ENCODE measurements around the gene DENND5A. TPM values are rescaled to one million over a fixed set of nuclear protein-coding genes. Genes with fewer than 3 reads are reported as not detected.

The DENND5A gene
- total RNA-seq, 4 donors from 2014 or later = 13.8 to 56.3 (median 23.4) TPM

DNA sequence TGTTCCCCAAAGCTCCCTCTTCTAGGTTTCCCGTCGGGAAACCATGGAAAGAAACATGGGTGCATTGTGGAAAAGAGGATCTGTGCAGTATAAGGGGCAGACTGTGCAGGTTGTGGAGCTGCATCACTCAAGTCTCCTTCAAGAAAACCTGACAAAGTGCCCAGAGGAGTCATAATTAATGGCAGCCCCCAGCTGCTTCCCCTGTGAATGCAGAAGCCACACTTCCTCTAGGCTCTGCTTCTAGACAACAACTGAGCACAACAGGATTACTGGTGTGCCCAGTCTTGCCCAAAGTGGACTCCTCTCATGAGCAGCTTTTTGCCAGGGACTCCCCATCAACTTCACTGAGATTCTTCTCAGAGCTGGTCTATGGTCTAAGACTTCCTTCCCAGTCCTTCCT, 131.2 kb downstream of the DENND5A start:
- Histone ChIP-seq H3K9me3 (no peaks in the 10 kb centered on the region), H3K36me3 (peaks cover 0 to 5% (median 0%) of the 10 kb centered on the region in 3 donors), H3K27ac (no peak overlapping the region), H3K4me1 (peaks cover 0 to 22% (median 18%) of the 10 kb centered on the region in 3 donors), H3K27me3 (no peaks in the 10 kb centered on the region), H3K4me3 (no peak overlapping the region)
- 92 to 95% methylated on average over 2 of the region's 2 CpGs for WGBS, 2 donors
- intact Hi-C loops (cut with DNase I) = no loop called here
- no peak for DNase-seq
- TF ChIP-seq CTCF (IDR thresholded peaks at IDR 0.05) (no peak), POLR2A (IDR thresholded peaks at IDR 0.05) (no peak)

GRCh38 chr11:9132203-9132878, 132.8 kb downstream of the DENND5A start:
- no peaks in the 10 kb centered on the region for H3K27me3 ChIP-seq
- intact Hi-C loops (cut with DNase I) = no loop called here
- H3K4me1 ChIP-seq = peaks cover 0 to 6% (median 2%) of the 10 kb centered on the region in 3 donors
- no peak for DNase-seq
- no peaks in the 10 kb centered on the region for H3K9me3 ChIP-seq
- H3K4me3 ChIP-seq = no peak overlapping the region
- H3K27ac ChIP-seq = no peak overlapping the region
- TF ChIP-seq CTCF (IDR thresholded peaks at IDR 0.05) (no peak), POLR2A (IDR thresholded peaks at IDR 0.05) (no peak)
- 92 to 100% methylated on average over 3 to 5 of the region's 5 CpGs for WGBS, 2 donors
- no peaks in the 10 kb centered on the region for H3K36me3 ChIP-seq

- Histone ChIP-seq H3K4me3 (no peak overlapping the region), H3K9me3 (no peaks in the 10 kb centered on the region), H3K4me1 (peaks cover 0 to 5% (median 0%) of the 10 kb centered on the region in 3 donors), H3K27me3 (no peaks in the 10 kb centered on the region), H3K36me3 (no peaks in the 10 kb centered on the region), H3K27ac (no peak overlapping the region)
- intact Hi-C loops (cut with DNase I) = no loop called here
- no peak for DNase-seq
- TF ChIP-seq CTCF (IDR thresholded peaks at IDR 0.05) (no peak), POLR2A (IDR thresholded peaks at IDR 0.05) (no peak)
- 82 to 89% methylated on average over 1 of the region's 1 CpG for WGBS, 2 donors
Observed at GRCh38 chr11:9130297-9130696, 134.9 kb downstream of the DENND5A start.

- intact Hi-C loops (cut with DNase I) = no loop called here
- no peak overlapping the region for H3K27ac ChIP-seq
- 37 to 56% methylated on average over 2 of the region's 2 CpGs for WGBS, 2 donors
- H3K27me3 ChIP-seq = no peaks in the 10 kb centered on the region
- no peak for DNase-seq
- H3K9me3 ChIP-seq = no peaks in the 10 kb centered on the region
- TF ChIP-seq CTCF (IDR thresholded peaks at IDR 0.05) (no peak), POLR2A (IDR thresholded peaks at IDR 0.05) (no peak)
- no peaks in the 10 kb centered on the region for H3K36me3 ChIP-seq
- H3K4me1 ChIP-seq = peaks cover 0 to 8% (median 5%) of the 10 kb centered on the region in 3 donors
- no peak overlapping the region for H3K4me3 ChIP-seq
Observed at GRCh38 chr11:9126636-9127035, 138.5 kb downstream of the DENND5A start.

- Histone ChIP-seq H3K4me3 (no peak overlapping the region), H3K27ac (no peak overlapping the region), H3K36me3 (no peaks in the 10 kb centered on the region), H3K27me3 (no peaks in the 10 kb centered on the region), H3K9me3 (no peaks in the 10 kb centered on the region), H3K4me1 (peaks cover 0 to 8% (median 5%) of the 10 kb centered on the region in 3 donors)
- TF ChIP-seq POLR2A (IDR thresholded peaks at IDR 0.05) = no peak
- TF ChIP-seq CTCF (IDR thresholded peaks at IDR 0.05) = no peak
- no peak for DNase-seq
- 66 to 73% methylated on average over 2 of the region's 2 CpGs for WGBS, 2 donors
- intact Hi-C loops (cut with DNase I) = no loop called here
Observed at GRCh38 chr11:9125185-9125886, 139.8 kb downstream of the DENND5A start.

Measured in esophagus squamous epithelium (tissue), 5 donors.